WI38 (cell line): ENCODE measurements around the gene SPACA7.
A peak's percentile ranks its signal among the peaks of the same experiment; 100 is the strongest.

ENCODE experiments used
- H3K4me3 ChIP-seq: 2 replicates; pipeline ENCODE4 v1.5.1; 2011; ENCODE audit warnings: low read depth, mild to moderate bottlenecking, control low read depth, low read length
- TF ChIP-seq, protein P1 (sequence below): IDR thresholded peaks from 2 replicates; pipeline ENCODE4 v1.5.1; 2012; ENCODE audit warnings: low read depth, mild to moderate bottlenecking, control low read depth, low read length

The SPACA7 gene

GRCh38 chr13:112441226-112441625, 65.1 kb downstream of the SPACA7 start:
- TF ChIP-seq, protein P1, sequence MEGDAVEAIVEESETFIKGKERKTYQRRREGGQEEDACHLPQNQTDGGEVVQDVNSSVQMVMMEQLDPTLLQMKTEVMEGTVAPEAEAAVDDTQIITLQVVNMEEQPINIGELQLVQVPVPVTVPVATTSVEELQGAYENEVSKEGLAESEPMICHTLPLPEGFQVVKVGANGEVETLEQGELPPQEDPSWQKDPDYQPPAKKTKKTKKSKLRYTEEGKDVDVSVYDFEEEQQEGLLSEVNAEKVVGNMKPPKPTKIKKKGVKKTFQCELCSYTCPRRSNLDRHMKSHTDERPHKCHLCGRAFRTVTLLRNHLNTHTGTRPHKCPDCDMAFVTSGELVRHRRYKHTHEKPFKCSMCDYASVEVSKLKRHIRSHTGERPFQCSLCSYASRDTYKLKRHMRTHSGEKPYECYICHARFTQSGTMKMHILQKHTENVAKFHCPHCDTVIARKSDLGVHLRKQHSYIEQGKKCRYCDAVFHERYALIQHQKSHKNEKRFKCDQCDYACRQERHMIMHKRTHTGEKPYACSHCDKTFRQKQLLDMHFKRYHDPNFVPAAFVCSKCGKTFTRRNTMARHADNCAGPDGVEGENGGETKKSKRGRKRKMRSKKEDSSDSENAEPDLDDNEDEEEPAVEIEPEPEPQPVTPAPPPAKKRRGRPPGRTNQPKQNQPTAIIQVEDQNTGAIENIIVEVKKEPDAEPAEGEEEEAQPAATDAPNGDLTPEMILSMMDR, result no peak

DNA sequence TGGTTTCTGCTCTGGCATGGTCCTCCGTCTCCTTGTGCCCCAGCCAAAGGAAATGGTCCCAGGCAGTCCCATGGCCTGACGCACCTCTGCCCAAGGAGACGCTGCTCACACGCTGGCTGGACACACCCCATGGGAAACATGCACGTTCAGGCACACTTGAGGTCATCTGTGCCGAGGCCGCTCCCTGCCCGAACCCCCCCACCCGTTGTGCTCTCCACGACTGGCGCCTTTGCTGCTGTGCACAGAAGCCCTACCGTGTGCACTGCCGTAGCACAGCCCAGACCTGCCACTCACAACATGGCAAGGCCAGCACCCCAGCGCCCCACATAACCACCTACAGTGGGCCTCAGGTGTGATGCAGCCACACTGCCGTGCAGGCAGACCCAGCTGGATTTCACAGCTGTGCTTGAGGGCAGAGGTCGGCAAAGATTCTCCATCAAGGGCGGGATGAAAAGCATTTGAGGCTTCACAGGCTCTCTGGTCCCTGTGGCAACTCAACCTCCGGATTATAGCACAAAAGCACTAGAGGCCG, 65.7 kb downstream of the SPACA7 start:
- TF ChIP-seq, protein P1, result no peak
- H3K4me3 ChIP-seq, result no peak overlapping the region

More at GRCh38 chr13:112441226-112441625, 65.1 kb downstream of the SPACA7 start:
- no peak overlapping the region for H3K4me3 ChIP-seq

- H3K4me3 ChIP-seq, result no peak overlapping the region
- TF ChIP-seq, protein P1, result no peak
These were observed 66.4 kb downstream of the SPACA7 start for GRCh38 chr13:112442483-112443090.

- H3K4me3 ChIP-seq, result no peak overlapping the region
These were observed 67.2 kb downstream of the SPACA7 start for GRCh38 chr13:112443191-112443994.

GRCh38 chr13:112443995-112444311, 67.8 kb downstream of the SPACA7 start:
- no peak overlapping the region for H3K4me3 ChIP-seq
- TF ChIP-seq, protein P1, result peak; percentile 97

More at GRCh38 chr13:112443191-112443994, 67.2 kb downstream of the SPACA7 start:
- TF ChIP-seq, protein P1, result peak; percentile 35

DNA sequence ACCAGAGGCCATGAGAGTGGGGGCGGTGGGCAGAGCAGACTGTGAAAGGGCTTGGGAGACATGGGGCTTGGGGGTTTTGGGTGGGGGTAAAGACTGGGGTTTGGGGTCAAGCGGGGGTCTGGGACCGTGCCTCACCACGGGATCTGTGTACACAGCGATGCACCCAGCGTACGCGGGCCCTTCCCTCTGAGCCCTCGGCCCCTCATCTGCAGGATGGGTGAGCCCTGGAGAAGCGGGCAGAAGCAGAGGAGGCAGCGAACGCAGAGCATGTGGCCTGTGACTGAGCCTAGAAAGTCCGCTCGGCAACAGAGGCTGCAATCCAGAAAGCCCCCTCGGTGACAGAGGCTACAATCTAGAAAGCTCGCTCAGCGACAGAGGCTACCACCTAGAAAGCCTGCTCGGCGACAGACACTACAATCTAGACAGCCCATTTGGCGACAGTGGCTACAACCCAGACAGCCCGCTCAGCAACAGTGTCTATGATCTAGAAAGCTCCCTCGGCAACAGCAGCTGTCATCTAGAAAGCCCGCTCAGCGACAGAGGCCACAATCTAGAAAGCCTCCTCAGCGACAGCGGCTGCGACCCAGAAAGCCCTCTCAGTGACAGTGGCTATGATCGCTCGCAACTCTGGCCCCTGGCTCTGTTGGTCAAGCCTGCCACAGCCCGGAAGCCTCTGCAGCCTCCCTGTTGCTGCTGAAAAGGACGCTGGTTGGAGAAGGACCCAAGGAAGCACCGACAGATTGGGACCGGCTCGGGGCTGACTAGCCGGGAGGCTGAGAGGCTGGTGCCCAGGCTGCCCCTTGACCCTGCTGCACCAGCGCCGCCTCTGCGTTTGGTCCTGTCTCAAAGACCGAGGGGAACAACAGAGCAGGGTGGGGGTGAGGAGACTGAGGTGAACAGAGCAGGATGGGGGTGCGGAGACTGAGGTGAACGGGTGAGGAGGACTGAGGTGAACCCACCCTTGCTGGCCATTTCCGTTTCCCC, 68.6 kb downstream of the SPACA7 start:
- no peak overlapping the region for H3K4me3 ChIP-seq
- TF ChIP-seq, protein P1, result no peak
